ENCODE measurements around the gene CACNA2D4. TPM values are rescaled to one million over a fixed set of nuclear protein-coding genes. Genes with fewer than 3 reads are reported as not detected.

The CACNA2D4 gene
- total RNA-seq, 1 experiment from 2014 or later: not detected

- no peak for DNase-seq (ENCODE audit: extremely low read depth, low read depth)
Measured at GRCh38 chr12:1847411-1847810, 71.0 kb downstream of the CACNA2D4 start.

DNA sequence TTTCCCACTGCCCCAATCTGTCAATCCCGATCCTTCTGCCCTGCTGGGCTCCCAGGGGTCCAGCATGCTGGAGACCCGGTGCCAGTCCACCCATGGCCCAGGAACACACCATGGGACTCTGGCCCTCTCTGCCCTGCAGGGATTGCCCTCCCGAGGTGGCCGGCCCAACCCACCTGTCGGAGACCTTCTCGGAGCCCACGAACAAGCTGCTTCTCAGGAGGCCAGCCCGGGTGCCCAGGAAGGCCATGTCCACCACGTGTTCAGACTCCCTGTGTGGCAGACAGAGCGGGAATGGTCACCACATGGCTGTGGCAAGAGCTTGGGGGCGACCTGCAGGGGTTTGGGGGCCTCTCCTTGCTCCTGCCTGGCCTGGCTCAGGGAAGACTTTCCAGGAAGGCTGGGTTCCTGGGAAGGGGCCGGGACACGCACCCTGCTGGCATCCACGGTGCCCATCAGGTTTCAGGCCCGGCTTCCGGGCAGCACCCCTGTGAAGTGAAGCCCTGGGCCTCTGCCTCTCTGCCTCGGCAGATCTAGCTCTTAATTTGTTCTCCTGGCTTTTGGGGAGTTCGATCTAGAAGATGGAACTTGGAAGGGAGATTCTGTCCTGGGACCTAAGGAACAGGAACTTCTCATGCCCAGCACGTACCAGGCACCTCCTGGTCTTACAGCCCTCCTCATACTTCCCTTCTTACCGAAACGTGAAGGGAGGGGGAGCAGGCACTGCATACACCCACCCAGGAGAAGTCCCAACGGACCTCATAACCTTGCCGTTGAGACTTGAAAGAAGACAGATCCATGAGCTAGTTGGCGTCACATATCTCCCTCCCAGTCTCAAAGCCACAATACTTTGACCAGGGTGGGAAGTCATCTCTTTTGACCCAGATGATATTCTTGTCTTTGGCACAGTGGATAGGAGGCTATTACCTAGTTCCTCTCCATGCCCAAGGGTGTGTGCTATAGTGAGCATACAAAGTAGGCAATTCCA is 71.7 kb downstream of the CACNA2D4 start:
- no peak for DNase-seq (ENCODE audit: extremely low read depth, low read depth)

- no peak for DNase-seq (ENCODE audit: extremely low read depth, low read depth)
Measured at GRCh38 chr12:1845886-1846285, 72.6 kb downstream of the CACNA2D4 start.

- DNase-seq (ENCODE audit: extremely low read depth, low read depth): no peak
Measured at GRCh38 chr12:1845427-1845826, 73.0 kb downstream of the CACNA2D4 start.

- DNase-seq (ENCODE audit: extremely low read depth, low read depth): no peak
Measured at GRCh38 chr12:1844661-1845409, 73.6 kb downstream of the CACNA2D4 start.

- DNase-seq (ENCODE audit: extremely low read depth, low read depth): no peak
Measured at GRCh38 chr12:1844223-1844622, 74.2 kb downstream of the CACNA2D4 start.

DNA sequence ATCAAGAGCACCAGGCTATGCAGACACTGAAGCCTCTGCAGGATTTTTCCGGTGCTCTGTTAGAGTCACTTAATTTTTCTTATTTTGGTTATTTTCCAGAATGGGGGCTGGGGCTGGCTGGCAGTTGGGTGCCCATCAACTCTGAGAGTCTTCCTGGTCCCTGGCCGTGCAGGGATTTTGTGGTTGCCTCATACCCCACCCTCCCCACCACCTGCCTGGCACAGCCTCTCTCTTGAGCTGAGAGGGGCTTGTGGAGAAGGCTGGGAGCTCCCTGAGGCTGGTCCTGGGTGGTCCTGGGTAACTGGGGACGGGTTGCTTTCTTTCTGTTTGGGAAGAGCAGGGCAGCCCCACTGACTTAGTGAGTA is 74.8 kb downstream of the CACNA2D4 start:
- DNase-seq (ENCODE audit: extremely low read depth, low read depth): no peak

GRCh38 chr12:1842905-1843640 is 75.4 kb downstream of the CACNA2D4 start:
- DNase-seq (ENCODE audit: extremely low read depth, low read depth): no peak

GRCh38 chr12:1842183-1842904 is 76.1 kb downstream of the CACNA2D4 start:
- no peak for DNase-seq (ENCODE audit: extremely low read depth, low read depth)

DNA sequence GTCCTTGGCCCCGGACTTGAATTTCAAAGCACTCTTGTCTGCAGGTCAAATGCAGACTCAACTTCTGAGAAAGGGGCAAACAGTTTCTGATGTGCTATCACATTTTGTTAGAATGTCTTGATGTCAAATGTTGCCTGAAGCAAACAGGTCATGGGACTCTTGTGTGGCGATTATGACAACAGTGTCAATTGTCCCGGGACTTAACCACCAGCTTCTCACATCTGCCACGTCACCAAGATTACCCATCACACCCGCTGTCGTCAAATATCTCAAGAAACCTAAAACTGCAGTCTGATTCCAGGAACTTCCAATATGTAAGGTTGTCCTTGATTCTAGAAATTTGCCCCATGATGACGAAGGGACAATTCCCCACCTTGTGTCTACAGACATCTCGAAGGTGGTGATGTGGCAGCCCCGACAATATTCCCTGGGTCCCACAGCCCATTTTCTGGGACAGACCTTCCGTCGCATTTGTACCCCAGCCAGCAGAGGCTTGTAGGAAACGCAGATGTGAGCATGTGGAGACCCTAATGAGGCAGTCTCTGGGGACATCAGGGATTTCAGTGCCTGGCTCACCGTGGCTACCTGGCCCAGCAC is 76.8 kb downstream of the CACNA2D4 start:
- DNase-seq (ENCODE audit: extremely low read depth, low read depth): no peak

DNA sequence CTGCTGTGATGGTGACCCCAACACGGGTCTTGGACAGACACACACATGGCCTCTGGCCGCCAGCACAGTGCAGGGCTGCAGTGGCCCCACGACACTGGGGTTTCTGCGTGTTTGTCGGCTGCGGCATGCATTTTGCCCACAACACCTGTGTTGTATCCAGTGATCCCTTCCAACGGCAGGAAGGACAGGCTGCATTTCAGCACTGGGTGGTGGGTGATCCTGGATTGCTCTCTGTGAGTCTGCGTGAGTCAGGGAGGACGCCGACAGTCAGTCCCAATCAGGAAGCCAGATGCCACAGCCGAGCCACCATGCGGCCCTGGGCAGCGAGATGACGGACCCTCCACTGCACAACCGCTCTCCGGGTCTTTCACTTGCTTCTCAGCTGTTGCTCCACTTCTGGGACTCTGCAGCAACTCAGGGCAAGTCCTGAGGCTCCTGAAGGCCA is 77.4 kb downstream of the CACNA2D4 start:
- no peak for DNase-seq (ENCODE audit: extremely low read depth, low read depth)

- DNase-seq (ENCODE audit: extremely low read depth, low read depth): no peak
Measured at GRCh38 chr12:1839956-1840951, 78.2 kb downstream of the CACNA2D4 start.

DNA sequence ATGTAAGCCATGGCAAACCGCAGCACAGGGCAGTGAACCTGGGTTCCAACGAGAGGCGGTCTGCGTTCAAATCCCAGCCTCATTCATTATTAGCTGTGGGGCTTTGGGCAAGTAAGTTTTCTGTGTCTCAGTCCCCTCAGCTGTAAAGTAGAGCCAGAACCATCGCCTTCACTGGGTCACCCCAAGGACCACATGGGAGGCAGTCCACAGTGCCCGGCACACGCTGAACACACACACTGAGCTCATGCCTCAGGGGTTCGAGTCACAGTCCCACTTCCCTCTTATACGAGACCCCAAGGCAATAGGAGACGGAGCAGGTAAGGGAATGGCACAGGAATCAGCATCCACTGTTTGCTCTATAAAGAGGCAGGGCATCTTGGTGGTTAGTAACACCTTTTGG is 79.0 kb downstream of the CACNA2D4 start:
- DNase-seq (ENCODE audit: extremely low read depth, low read depth): no peak

DNA sequence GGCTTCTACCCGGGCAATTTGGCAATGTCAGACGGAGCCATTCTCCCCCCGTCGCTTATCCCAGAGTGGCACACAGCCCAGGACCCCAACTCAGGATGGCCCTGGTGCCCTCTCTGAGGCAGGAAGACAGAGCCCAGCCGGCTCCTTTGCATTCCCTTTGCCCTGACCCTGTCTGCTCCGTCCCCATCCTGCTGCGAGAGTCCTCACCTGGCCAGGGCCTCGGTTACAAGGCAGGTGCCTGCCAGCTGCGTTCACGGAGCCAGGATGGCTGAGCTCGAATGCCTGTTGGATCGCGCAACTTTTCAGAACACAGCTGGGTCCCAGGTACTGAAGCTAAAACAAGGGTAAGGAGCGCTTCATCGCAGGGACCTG is 79.5 kb downstream of the CACNA2D4 start:
- DNase-seq (ENCODE audit: extremely low read depth, low read depth): no peak

- DNase-seq (ENCODE audit: extremely low read depth, low read depth): no peak
Measured at GRCh38 chr12:1838205-1838993, 80.1 kb downstream of the CACNA2D4 start.

DNA sequence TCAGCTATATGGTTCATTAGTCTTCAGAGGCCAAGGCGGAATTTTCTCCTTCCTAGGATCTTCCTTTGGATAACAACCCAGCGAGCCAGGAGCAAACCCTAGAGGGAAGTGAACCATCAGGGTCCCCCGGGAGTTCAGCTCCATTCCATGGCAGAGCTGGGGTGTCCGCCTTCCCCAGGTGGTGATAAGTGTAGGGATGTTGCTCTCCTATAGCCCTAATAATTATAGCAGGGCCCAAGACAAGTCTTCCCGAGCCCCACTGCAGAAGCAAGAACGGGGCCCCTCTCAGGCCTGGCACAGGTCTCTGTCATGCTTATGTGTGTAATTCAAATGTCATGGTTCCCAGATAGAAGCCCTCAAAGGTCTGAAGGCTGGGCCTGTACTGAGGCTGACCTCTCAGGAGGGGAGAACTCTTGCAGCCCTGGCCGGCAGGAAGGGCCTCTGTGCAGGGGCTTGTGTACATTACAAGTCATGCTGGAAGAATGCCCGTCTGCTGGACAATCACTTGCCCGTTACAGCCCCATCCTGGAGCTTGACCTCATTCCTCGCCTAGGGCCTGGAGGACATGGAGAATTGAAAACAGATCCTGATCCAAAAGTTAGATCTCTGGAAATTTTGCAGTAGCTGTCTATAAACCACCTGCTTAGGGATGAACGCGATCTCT is 80.8 kb downstream of the CACNA2D4 start:
- no peak for DNase-seq (ENCODE audit: extremely low read depth, low read depth)

- DNase-seq (ENCODE audit: extremely low read depth, low read depth): no peak
Measured at GRCh38 chr12:1836854-1837421, 81.5 kb downstream of the CACNA2D4 start.

Measured in NCI-H460 (cell line).